Ovary (tissue), 3 donors: ENCODE data around the gene PRR22.

Experiments used
- CTCF ChIP-seq, 3 donors: fragments of 450-650 bp in 2 of 3; fragments of 200-600 bp in 1 of 3; IDR thresholded peaks; one replicate each; pipeline versions ENCODE4 v1.5.1 to v1.8.0; 2016 to 2022; ENCODE audit warnings: antibody characterized with exemption in 3 of 3, mild to moderate bottlenecking in 1 of 3
- POLR2A ChIP-seq: fragments of 450-650 bp; IDR thresholded peaks from one replicate; pipeline ENCODE4 v1.6.1; 2017; ENCODE audit warnings: antibody characterized with exemption, mild to moderate bottlenecking, moderate library complexity
- donor health status: DM: no; HTN: no; CAD: no.

GRCh38 chr19:5817218-5817617 is 32.7 kb upstream of the PRR22 start:
- TF ChIP-seq POLR2A, result no peak
- no peak for TF ChIP-seq CTCF (IDR thresholded peaks at IDR 0.05)
